Parathyroid adenoma (tissue), 2 donors: ENCODE data around the gene DDOST.

Experiments used
- H2AFZ ChIP-seq: fragments of 300-600 bp; sonication (generic); one replicate; pipeline ENCODE4 v1.7.0; 2017; ENCODE audit warnings: antibody characterized with exemption, mild to moderate bottlenecking
- H3K27ac ChIP-seq: fragments of 300-600 bp; sonication (generic); one replicate; pipeline ENCODE4 v1.7.0; 2017
- H3K27me3 ChIP-seq: fragments of 300-600 bp; sonication (generic); one replicate; pipeline ENCODE4 v1.7.0; 2017; ENCODE audit warnings: low read length; ENCODE audit not compliant: control insufficient read depth, insufficient read depth
- H3K36me3 ChIP-seq: fragments of 300-600 bp; sonication (generic); one replicate; pipeline ENCODE4 v1.7.0; 2017; ENCODE audit warnings: low read length; ENCODE audit not compliant: control insufficient read depth, insufficient read depth
- H3K4me1 ChIP-seq: fragments of 300-600 bp; sonication (generic); one replicate; pipeline ENCODE4 v1.7.0; 2017; ENCODE audit warnings: control low read depth
- H3K4me2 ChIP-seq: fragments of 300-600 bp; sonication (generic); one replicate; pipeline ENCODE4 v1.7.0; 2017; ENCODE audit warnings: low read length
- H3K4me3 ChIP-seq: fragments of 300-600 bp; sonication (generic); one replicate; pipeline ENCODE4 v1.7.0; 2017; ENCODE audit warnings: low read depth, low read length
- H3K79me2 ChIP-seq: fragments of 300-600 bp; sonication (generic); one replicate; pipeline ENCODE4 v1.7.0; 2017; ENCODE audit warnings: control low read depth
- H3K9ac ChIP-seq: fragments of 300-600 bp; sonication (generic); one replicate; pipeline ENCODE4 v1.7.0; 2017; ENCODE audit warnings: mild to moderate bottlenecking
- H3K9me3 ChIP-seq: fragments of 300-600 bp; sonication (generic); one replicate; pipeline ENCODE4 v1.7.0; 2017; ENCODE audit warnings: low read length; ENCODE audit not compliant: control insufficient read depth
- TF ChIP-seq, protein P1 (sequence below): fragments of 300-600 bp; sonication (generic); IDR thresholded peaks from one replicate; pipeline ENCODE4 v1.7.0; 2017; ENCODE audit warnings: antibody characterized with exemption, mild to moderate bottlenecking
- donor health status: primary hyperparathyroidism.

Gene DDOST

DNA sequence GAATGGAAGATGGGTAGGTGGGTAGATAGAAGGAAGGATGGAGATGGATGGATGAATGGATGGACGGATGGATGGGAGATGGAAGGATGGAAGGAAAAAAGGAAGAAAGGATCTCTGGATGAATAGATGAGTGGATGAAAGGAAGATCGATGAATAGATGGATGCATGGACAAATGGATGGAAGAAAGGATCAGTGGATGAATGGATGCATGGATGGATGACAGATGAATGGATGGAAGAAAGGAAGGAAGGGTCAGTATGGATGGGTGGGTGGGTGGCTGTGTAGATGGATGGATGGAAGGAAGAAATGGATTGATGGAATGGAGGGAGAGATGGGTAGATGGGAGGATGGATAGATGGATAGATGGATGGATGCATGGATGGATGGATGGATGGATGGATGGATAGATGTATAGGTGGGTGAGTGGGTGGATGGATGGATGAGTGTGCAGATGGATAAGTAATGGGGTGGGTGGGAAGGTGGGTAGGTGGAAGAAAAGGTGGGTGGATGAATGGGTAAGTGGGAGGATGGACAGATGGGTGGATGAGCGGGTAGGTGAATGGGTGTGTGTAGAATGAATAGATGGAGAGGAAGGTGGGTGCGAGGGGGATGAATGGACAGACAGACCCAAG lies 42.1 kb upstream of the DDOST start:
- Histone ChIP-seq H3K27ac (no peak overlapping the region), H3K9ac (no peak overlapping the region), H3K4me1 (no peaks in the 10 kb centered on the region), H3K79me2 (no peaks in the 10 kb centered on the region), H3K9me3 (no peaks in the 10 kb centered on the region), H3K27me3 (no peaks in the 10 kb centered on the region), H3K4me3 (no peak overlapping the region), H2AFZ (no peak overlapping the region), H3K4me2 (no peak overlapping the region), H3K36me3 (no peaks in the 10 kb centered on the region)
- TF ChIP-seq, protein P1, sequence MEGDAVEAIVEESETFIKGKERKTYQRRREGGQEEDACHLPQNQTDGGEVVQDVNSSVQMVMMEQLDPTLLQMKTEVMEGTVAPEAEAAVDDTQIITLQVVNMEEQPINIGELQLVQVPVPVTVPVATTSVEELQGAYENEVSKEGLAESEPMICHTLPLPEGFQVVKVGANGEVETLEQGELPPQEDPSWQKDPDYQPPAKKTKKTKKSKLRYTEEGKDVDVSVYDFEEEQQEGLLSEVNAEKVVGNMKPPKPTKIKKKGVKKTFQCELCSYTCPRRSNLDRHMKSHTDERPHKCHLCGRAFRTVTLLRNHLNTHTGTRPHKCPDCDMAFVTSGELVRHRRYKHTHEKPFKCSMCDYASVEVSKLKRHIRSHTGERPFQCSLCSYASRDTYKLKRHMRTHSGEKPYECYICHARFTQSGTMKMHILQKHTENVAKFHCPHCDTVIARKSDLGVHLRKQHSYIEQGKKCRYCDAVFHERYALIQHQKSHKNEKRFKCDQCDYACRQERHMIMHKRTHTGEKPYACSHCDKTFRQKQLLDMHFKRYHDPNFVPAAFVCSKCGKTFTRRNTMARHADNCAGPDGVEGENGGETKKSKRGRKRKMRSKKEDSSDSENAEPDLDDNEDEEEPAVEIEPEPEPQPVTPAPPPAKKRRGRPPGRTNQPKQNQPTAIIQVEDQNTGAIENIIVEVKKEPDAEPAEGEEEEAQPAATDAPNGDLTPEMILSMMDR, result no peak

DNA sequence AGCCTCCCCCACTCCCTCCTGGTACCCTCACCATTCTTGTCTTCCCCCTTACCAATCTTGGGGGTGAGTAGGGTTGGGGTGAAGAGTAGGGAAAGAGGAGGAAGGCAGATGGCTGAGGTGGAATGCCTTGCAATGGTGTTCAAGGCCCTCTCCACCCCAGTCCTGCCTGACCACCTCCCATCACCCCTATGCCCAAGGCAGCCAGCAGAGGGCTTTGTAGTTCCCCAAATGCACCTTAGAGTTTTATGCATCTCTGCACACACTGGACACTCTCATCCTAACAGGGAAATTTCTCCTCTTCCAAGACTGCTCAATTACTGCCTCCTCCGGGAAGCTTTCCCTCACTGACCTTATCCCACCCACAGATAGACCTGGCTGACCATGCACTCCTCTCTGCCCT lies 41.2 kb upstream of the DDOST start:
- no peaks in the 10 kb centered on the region for H3K9me3 ChIP-seq
- H3K79me2 ChIP-seq, result no peaks in the 10 kb centered on the region
- no peak overlapping the region for H2AFZ ChIP-seq
- H3K27ac ChIP-seq, result no peak overlapping the region
- H3K9ac ChIP-seq, result no peak overlapping the region
- TF ChIP-seq, protein P1, result no peak
- H3K4me3 ChIP-seq, result no peak overlapping the region
- no peaks in the 10 kb centered on the region for H3K4me1 ChIP-seq
- H3K36me3 ChIP-seq, result no peaks in the 10 kb centered on the region
- H3K27me3 ChIP-seq, result no peaks in the 10 kb centered on the region
- H3K4me2 ChIP-seq, result no peak overlapping the region

DNA sequence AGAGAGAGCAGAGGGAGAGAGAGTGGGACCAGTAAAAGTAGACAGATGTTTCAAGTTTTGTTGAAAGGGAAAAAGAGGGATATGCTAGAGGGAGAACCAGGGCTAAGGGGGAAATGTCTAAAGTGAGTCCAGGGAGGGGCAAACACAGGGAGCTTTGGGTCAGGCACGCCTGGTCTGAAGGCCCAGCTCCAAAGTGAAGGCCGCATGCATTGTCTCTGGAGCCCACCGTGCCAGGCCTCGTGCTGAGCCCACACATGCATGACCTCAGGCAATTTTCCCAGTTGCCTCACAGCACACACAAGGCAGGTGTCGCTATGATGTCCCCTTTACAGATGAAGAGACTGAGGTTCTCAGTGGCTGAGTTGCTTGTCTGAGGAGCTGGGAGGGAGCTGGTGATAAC lies 40.7 kb upstream of the DDOST start:
- Histone ChIP-seq H3K9me3 (no peaks in the 10 kb centered on the region), H3K4me3 (no peak overlapping the region), H2AFZ (no peak overlapping the region), H3K27me3 (no peaks in the 10 kb centered on the region), H3K4me1 (no peaks in the 10 kb centered on the region), H3K79me2 (no peaks in the 10 kb centered on the region), H3K4me2 (no peak overlapping the region), H3K27ac (no peak overlapping the region), H3K9ac (no peak overlapping the region), H3K36me3 (no peaks in the 10 kb centered on the region)
- TF ChIP-seq, protein P1, result no peak

DNA sequence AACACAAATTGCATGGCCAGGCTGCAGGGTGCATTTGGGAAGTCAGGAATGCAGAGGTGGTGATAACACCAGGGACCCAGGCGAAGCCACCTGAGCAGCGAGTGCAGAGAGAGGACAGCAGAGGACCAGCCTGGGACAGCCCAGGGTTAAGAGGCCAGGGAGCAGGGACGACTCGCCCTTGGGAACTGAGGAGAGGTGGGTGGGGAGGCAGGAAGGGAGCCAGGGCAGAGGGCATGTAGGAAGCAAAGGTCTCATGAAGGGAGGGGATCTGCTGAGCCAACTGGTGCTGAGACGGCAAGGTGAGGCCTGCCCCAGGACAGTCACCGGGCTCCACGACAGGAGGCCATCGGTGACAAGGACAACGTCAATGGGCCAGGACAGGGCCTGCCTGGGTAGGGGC lies 40.3 kb upstream of the DDOST start:
- Histone ChIP-seq H3K4me3 (no peak overlapping the region), H3K4me2 (no peak overlapping the region), H3K36me3 (no peaks in the 10 kb centered on the region), H3K27ac (no peak overlapping the region), H2AFZ (no peak overlapping the region), H3K9ac (no peak overlapping the region), H3K9me3 (no peaks in the 10 kb centered on the region), H3K27me3 (no peaks in the 10 kb centered on the region), H3K79me2 (no peaks in the 10 kb centered on the region), H3K4me1 (no peaks in the 10 kb centered on the region)
- TF ChIP-seq, protein P1, result no peak

DNA sequence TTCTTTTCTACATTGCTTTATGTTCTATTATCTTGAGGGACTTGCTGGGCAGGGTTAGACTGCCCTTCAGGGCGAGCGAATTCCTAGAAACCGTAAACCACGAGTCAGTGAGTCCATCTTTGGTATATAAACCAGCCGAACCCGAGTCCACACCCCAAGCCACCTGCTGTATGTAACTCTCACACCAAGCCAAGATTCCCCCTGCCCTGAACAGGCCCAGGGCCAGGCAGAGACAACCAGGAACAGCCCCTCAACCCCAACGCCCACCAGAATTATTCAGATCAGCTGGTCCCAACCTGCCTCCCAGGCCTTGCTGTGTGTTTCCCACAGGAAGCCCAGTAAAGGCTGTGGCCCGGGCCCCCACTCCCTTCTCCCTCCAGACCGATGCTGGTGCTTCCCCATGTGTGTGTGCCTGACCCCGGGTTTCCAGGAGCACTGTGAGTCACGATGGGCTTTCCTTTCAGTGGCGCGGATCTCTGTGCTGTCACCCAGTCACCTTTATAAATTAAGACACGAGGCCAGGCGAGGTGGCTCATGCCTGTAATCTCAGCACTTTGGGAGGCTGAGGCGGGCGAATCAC lies 39.6 kb upstream of the DDOST start:
- no peak overlapping the region for H3K27ac ChIP-seq
- no peak overlapping the region for H3K9ac ChIP-seq
- H3K4me3 ChIP-seq, result no peak overlapping the region
- H3K79me2 ChIP-seq, result no peaks in the 10 kb centered on the region
- TF ChIP-seq, protein P1, result no peak
- no peaks in the 10 kb centered on the region for H3K27me3 ChIP-seq
- H3K4me2 ChIP-seq, result no peak overlapping the region
- no peaks in the 10 kb centered on the region for H3K9me3 ChIP-seq
- no peak overlapping the region for H2AFZ ChIP-seq
- H3K36me3 ChIP-seq, result no peaks in the 10 kb centered on the region
- no peaks in the 10 kb centered on the region for H3K4me1 ChIP-seq
